ENCODE results near the gene ROBO3. TPM values are rescaled to one million over a fixed set of nuclear protein-coding genes. Genes with fewer than 3 reads are reported as not detected.

Gene ROBO3
- total RNA-seq, 1 experiment from 2014 or later = 1.3 TPM

DNA sequence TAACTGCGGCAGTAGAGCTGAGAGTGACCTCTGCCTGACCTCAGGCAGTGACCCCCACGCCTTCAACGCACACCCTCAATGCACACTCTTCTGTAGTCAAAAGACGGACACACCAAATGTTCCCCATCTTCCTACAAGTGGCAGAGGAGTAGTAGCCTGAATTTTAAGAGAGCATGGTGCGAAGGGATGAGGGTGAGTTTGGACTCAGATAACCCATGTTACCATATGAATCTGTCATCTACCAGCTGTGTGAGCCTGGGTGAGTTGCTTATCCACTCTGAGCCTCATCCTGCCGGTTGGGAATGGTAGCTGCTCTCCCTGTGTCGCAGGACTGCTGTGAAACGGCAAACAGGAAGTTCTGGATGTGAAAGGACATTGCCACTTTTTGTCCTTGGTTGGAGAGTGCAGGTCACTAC, 20.6 kb upstream of the ROBO3 start:
- BruUV-seq (replicated peaks) = no TSS peak
- Histone ChIP-seq H3K79me2 (ENCODE audit: low read depth) (no peaks in the 10 kb centered on the region), H3K27ac (no peak overlapping the region), H3K27me3 (ENCODE audit: insufficient read depth, low read depth) (peaks cover 85% of the 10 kb centered on the region), H3K9me2 (ENCODE audit: insufficient read depth) (no peaks in the 10 kb centered on the region), H2AFZ (no peak overlapping the region), H3K4me2 (no peak overlapping the region), H3K36me3 (ENCODE audit: low read depth) (no peaks in the 10 kb centered on the region), H4K20me1 (ENCODE audit: insufficient read depth) (no peaks in the 10 kb centered on the region), H3K9me3 (ENCODE audit: insufficient read depth, low read depth) (no peaks in the 10 kb centered on the region), H3F3A (ENCODE audit: insufficient read depth, low read depth) (no peaks in the 10 kb centered on the region), H3K4me3 (no peak overlapping the region), H3K4me1 (replicated peaks; ENCODE audit: insufficient read depth) (no peaks in the 10 kb centered on the region)
- TF ChIP-seq, protein P1, sequence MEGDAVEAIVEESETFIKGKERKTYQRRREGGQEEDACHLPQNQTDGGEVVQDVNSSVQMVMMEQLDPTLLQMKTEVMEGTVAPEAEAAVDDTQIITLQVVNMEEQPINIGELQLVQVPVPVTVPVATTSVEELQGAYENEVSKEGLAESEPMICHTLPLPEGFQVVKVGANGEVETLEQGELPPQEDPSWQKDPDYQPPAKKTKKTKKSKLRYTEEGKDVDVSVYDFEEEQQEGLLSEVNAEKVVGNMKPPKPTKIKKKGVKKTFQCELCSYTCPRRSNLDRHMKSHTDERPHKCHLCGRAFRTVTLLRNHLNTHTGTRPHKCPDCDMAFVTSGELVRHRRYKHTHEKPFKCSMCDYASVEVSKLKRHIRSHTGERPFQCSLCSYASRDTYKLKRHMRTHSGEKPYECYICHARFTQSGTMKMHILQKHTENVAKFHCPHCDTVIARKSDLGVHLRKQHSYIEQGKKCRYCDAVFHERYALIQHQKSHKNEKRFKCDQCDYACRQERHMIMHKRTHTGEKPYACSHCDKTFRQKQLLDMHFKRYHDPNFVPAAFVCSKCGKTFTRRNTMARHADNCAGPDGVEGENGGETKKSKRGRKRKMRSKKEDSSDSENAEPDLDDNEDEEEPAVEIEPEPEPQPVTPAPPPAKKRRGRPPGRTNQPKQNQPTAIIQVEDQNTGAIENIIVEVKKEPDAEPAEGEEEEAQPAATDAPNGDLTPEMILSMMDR (conservative IDR thresholded peaks at IDR 0.05) = no peak
- no peak for TF ChIP-seq EZH2 (IDR thresholded peaks at IDR 0.05; ENCODE audit: low read depth)
- CTCF ChIA-PET = no interaction called here
- intact Hi-C loops (cut with micrococcal nuclease; ENCODE audit: unreplicated experiment) = no loop called here
- DNase-seq = no peak
- POLR2A ChIA-PET (ENCODE audit: unreplicated experiment) = no interaction called here

DNA sequence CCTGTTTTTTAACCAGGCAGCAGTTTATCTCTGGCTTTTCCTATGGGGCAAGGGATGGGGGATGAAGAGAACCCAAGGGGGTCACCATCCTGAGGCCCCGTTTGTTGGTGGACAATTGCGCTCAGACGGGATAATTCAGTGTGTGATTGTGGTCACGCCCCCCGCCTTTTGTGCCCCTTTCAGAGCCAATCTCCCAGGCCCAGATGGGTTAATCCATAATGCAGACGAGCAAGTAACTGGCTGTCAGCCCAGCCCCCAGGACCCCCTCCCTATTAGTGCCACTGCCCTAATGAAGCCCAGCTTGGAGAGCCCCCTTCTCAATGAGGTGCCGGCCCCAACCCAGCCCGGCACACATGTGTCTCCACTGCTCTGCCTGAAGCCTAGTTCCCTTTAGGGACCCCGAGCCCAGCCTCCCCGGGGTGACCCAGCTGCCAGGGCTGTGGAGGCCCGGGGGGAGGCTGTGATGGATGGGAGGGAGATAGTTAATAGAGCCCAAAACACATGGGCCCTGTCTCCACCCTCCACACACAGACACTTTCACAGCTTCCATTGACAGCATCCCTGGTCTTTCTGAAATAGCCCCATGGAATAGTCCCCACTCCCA, 19.1 kb upstream of the ROBO3 start:
- no peaks in the 10 kb centered on the region for H3K4me1 ChIP-seq (replicated peaks; ENCODE audit: insufficient read depth)
- no peak overlapping the region for H3K27ac ChIP-seq
- no peaks in the 10 kb centered on the region for H3K36me3 ChIP-seq (ENCODE audit: low read depth)
- H3K9me2 ChIP-seq (ENCODE audit: insufficient read depth) = no peaks in the 10 kb centered on the region
- no peak overlapping the region for H2AFZ ChIP-seq
- H3F3A ChIP-seq (ENCODE audit: insufficient read depth, low read depth) = no peaks in the 10 kb centered on the region
- ChIA-PET CTCF (no interaction called here), POLR2A (ENCODE audit: unreplicated experiment) (no interaction called here)
- H3K4me2 ChIP-seq = no peak overlapping the region
- no peaks in the 10 kb centered on the region for H3K9me3 ChIP-seq (ENCODE audit: insufficient read depth, low read depth)
- no peak for TF ChIP-seq EZH2 (IDR thresholded peaks at IDR 0.05; ENCODE audit: low read depth)
- TF ChIP-seq, protein P1 (conservative IDR thresholded peaks at IDR 0.05) = no peak
- no TSS peak for BruUV-seq (replicated peaks)
- H3K27me3 ChIP-seq (ENCODE audit: insufficient read depth, low read depth) = peaks cover 97% of the 10 kb centered on the region
- H3K79me2 ChIP-seq (ENCODE audit: low read depth) = no peaks in the 10 kb centered on the region
- no peak for DNase-seq
- H3K4me3 ChIP-seq = no peak overlapping the region
- intact Hi-C loops (cut with micrococcal nuclease; ENCODE audit: unreplicated experiment) = no loop called here
- no peaks in the 10 kb centered on the region for H4K20me1 ChIP-seq (ENCODE audit: insufficient read depth)

DNA sequence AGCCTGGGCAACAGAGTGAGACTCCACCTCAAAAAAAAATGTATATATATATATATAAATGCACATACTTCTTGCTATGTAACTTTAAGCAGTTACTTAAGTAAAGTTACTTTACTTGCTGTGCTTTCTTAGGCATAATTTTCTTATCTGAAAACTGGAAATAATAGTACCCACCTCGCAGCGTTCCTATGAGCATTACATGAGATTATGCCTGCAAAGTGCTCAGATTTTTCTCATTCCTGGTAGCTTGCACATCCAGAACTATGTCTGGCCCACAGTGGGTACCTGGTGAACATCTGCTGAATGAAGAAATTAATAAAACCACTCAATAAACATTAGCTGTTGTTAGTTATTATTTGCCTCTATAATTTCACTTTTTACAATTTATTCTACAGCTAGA, 6.1 kb upstream of the ROBO3 start:
- intact Hi-C loops (cut with micrococcal nuclease; ENCODE audit: unreplicated experiment) = no loop called here
- Histone ChIP-seq H3F3A (ENCODE audit: insufficient read depth, low read depth) (no peaks in the 10 kb centered on the region; the same call in 1 of the 2 replicates), H3K9me2 (ENCODE audit: insufficient read depth) (no peaks in the 10 kb centered on the region), H3K4me3 (no peak overlapping the region), H3K4me1 (replicated peaks; ENCODE audit: insufficient read depth) (peaks cover 8% of the 10 kb centered on the region; the same call in 1 of the 2 replicates), H2AFZ (no peak overlapping the region), H3K4me2 (no peak overlapping the region), H3K9me3 (ENCODE audit: insufficient read depth, low read depth) (no peaks in the 10 kb centered on the region), H3K79me2 (ENCODE audit: low read depth) (no peaks in the 10 kb centered on the region), H3K36me3 (ENCODE audit: low read depth) (no peaks in the 10 kb centered on the region), H3K27me3 (ENCODE audit: insufficient read depth, low read depth) (peaks cover 71% of the 10 kb centered on the region), H4K20me1 (ENCODE audit: insufficient read depth) (no peaks in the 10 kb centered on the region), H3K27ac (no peak overlapping the region)
- no TSS peak for BruUV-seq (replicated peaks)
- CTCF ChIA-PET = no interaction called here
- POLR2A ChIA-PET (ENCODE audit: unreplicated experiment) = no interaction called here
- DNase-seq = no peak
- TF ChIP-seq, protein P1 (conservative IDR thresholded peaks at IDR 0.05) = no peak
- TF ChIP-seq EZH2 (IDR thresholded peaks at IDR 0.05; ENCODE audit: low read depth) = no peak

Data from PC-9 (cell line).